A549 treated with dexamethasone at 1 μM for 4 hours (cell line): ENCODE results near the gene GAPT. TPM values are rescaled to one million over a fixed set of nuclear protein-coding genes. Genes with fewer than 3 reads are reported as not detected.

Experiments used
- total RNA-seq: library from RNA; stranded (reverse); fragments of 200-300 nt; extraction: Qiagen RNA extraction; gene quantifications from 5 replicates; pipeline ENCODE4 v1.2.3, GENCODE V29; 2022

Gene GAPT
- not detected in 5 replicates for total RNA-seq

DNA sequence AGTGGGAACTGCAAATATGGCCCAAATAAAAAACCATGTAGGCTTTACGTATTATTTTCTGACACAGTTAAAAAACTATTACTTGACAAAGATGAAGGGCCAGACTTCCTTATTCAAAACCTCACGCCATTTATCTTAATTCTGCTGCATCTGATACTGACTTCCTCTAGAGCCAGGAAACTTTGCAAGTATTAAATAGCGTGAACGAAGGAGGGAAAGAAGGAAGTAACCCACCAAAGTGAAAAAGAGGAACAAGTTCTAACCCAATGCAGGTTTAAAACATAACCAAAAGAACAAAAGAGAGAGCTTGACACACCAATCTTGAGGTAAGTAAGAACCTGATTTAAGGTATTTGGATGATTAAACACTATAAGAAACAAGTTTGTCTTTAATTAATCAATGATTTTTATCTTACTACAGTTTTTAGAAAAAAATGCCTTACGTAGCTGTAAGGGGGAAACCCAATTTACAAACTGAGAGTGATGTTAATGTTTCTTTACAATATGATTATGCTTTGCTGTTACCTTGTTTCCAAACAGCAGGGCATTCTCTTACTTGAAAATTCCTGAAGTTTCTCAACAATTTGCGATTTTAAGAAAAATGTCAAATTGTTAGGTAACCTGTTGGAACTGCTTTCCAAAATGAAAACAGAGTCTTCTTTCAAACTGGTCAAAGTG is at the start of gene GAPT:
Gene GAPT (plus strand): TSS at position 220 of the 677 bp plus-strand sequence. CDS start 3,102 bp downstream, outside the sequence.

DNA sequence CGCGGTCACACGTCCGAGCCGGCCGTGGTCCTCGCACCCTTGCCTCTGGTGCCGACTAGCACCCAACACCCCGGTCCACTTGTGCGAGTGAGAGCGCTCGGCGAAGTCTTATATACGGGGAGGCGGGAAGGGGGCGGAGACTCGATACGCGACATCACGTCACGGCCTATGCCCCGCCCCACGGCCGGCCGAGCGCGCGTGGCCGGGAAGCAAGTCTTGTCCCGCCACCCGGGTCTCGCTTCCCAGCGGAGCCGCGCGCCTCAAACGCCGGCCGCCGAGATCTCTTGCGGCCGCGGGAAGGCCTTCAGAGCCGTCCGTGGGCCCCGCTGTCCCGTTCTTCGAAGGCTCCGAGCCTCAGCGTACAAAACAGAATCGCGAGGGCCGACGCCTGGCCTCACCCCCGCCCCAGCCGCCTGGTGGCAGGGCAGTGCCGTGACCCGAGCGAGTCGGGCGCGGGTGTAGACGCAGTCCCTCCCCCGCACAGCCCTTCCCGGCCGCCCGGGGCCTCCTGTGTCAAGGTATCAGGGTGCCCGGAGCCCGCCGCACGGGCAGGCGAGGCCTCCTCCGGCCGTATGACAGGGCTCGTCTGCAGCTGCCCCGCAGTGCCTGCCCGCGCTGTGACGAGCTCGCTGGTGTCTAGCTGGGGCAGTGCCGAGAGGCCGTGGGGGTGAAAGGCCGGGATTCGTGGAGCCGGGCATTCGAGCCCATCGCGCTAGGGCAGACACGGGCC is 31.1 kb upstream of the GAPT start, which contains the start of gene PLK2:
Gene PLK2 (minus strand): TSS at position 85 of the 730 bp plus-strand sequence. CDS start 127 bp downstream, outside the sequence.

Other genes starting within 250 kb of the GAPT start
- 34.8 to 43.1 TPM (median 35.0 TPM) in 5 replicates for gene PLK2, start 31.3 kb upstream of the GAPT start, total RNA-seq
- gene RAB3C, start 91.6 kb downstream of the GAPT start, total RNA-seq: not detected in 5 replicates